HL-60 (cell line): Measurements from ENCODE around the gene ANTXR1.

Experiments used
- CTCF ChIP-seq: IDR thresholded peaks from one replicate; pipeline ENCODE4 v1.5.1; 2011; ENCODE audit warnings: low read length, control low read depth, inconsistent platforms; ENCODE audit not compliant: insufficient read depth
- GABPA ChIP-seq: IDR thresholded peaks from 2 replicates; pipeline ENCODE4 v1.6.1; 2012; ENCODE audit warnings: low read depth
- POLR2AphosphoS5 ChIP-seq: IDR thresholded peaks from 2 replicates; pipeline ENCODE4 v1.6.1; 2012; ENCODE audit warnings: low read depth
- REST ChIP-seq: IDR thresholded peaks from 2 replicates; pipeline ENCODE4 v1.6.1; 2012; ENCODE audit warnings: low read depth; ENCODE audit not compliant: insufficient replicate concordance
- SPI1 ChIP-seq: IDR thresholded peaks from 2 replicates; pipeline ENCODE4 v1.6.1; 2012; ENCODE audit warnings: low read depth, mild to moderate bottlenecking, borderline replicate concordance

DNA sequence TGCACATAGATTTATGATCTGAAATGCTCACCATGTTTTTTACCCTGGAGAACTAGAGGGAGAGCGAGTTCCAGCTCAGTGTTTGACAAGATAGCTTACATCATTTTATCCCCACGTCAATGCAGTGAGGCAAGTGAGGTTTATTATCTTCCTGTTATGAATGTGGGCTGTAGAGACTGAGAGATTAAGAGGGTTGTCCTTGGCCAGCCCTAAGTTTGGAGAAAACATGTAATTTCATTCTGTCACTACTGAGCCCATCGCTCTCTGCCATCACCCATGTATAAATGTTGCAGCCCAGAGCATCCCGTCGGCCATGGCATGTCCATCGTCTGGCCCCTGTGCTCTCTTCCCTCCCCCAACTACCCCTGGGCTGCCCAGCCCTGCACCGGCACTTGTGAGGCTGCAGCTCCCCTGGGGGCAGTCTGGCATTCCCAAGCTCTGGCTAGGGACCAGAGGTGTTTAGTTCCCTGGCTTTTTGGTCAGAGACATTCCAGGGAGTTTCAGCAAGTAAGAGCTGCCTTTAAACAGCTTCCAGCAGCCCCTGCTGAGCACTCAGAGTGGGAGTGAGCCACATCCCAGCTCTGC is 136.7 kb downstream of the ANTXR1 start:
- TF ChIP-seq CTCF (no peak), POLR2AphosphoS5 (no peak), REST (no peak), GABPA (no peak), SPI1 (no peak)
